Endothelial cell of umbilical vein (primary cell): ENCODE results near the gene TMEM52B. TPM values are rescaled to one million over a fixed set of nuclear protein-coding genes. Genes with fewer than 3 reads are reported as not detected.

Source experiments
- BruUV-seq: library from RNA; stranded (reverse); fragments of 400-500 nt; replicated peaks from 2 replicates; lab custom pipeline; 2021; lab: Mats Ljungman, UMichigan
- CTCF ChIA-PET: fragments of 300-600, 350-600 bp; sonication (Branson Sonifier 250); formaldehyde crosslinking; loops from one replicate; lab custom pipeline; 2021; ENCODE audit warnings: antibody characterized with exemption, inconsistent platforms; lab: Charles Lee
- POLR2A ChIA-PET: fragments of 300-600, 350-600 bp; sonication (Branson Sonifier 250); formaldehyde crosslinking; loops from one replicate; lab custom pipeline; 2021; ENCODE audit warnings: antibody characterized with exemption, inconsistent platforms; lab: Charles Lee
- DNase-seq: peaks from one replicate; pipeline ENCODE4 v3.0.0-alpha.2; 2011; ENCODE audit warnings: low read depth, low spot score
- FAIRE-seq: peaks from 2 replicates; lab custom pipeline; 2011; peaks lifted over from hg19 to GRCh38; lab: Jason Lieb, UNC
- H2AFZ ChIP-seq: 2 replicates; pipeline ENCODE4 v1.6.0; 2012; ENCODE audit warnings: low read depth, low read length, control low read depth, inconsistent platforms
- H3K27ac ChIP-seq: 2 replicates; pipeline ENCODE4 v1.5.1; 2011; ENCODE audit warnings: low read depth, mild to moderate bottlenecking, control low read depth, low read length, moderate library complexity; ENCODE audit not compliant: insufficient read depth
- H3K27me3 ChIP-seq, 2 experiments: 2 replicates each; pipeline versions ENCODE4 v1.6.0 to v1.6.1; 2011; ENCODE audit warnings: low read length in 2 of 2, mixed read lengths in 1 of 2; ENCODE audit not compliant: control insufficient read depth in 2 of 2, insufficient read depth in 2 of 2
- H3K36me3 ChIP-seq, 2 experiments: 2 replicates in 1 of 2; 3 replicates in 1 of 2; pipeline ENCODE4 v1.5.1; 2011; ENCODE audit warnings: low read length in 2 of 2, mild to moderate bottlenecking in 1 of 2, moderate library complexity in 1 of 2; ENCODE audit not compliant: control insufficient read depth in 2 of 2, insufficient read depth in 2 of 2; ENCODE audit errors: extremely low read depth in 1 of 2
- H3K4me1 ChIP-seq: 3 replicates; pipeline ENCODE4 v1.5.1; 2011; ENCODE audit warnings: mild to moderate bottlenecking, low read length; ENCODE audit not compliant: control insufficient read depth, insufficient read depth; ENCODE audit errors: extremely low read depth
- H3K4me2 ChIP-seq: 2 replicates; pipeline ENCODE4 v1.6.1; 2011; ENCODE audit warnings: low read length, control low read depth, mixed read lengths; ENCODE audit not compliant: insufficient read depth
- H3K4me3 ChIP-seq, 3 experiments: fragments of 200-600 bp in 1 of 3; sonication (generic), shearing (Covaris generic) in 1 of 3; replicated peaks in 1 of 3; 2 replicates each; pipeline ENCODE4 v1.5.1; 2011 to 2016; ENCODE audit warnings: control low read depth in 3 of 3, low read length in 3 of 3, mild to moderate bottlenecking in 2 of 3, inconsistent platforms in 1 of 3, low read depth in 1 of 3, moderate library complexity in 1 of 3; ENCODE audit not compliant: insufficient read depth in 1 of 3
- H3K79me2 ChIP-seq: 2 replicates; pipeline ENCODE4 v1.6.0; 2012; ENCODE audit warnings: low read length, inconsistent platforms; ENCODE audit not compliant: control insufficient read depth, insufficient read depth
- H3K9ac ChIP-seq: replicated peaks from 2 replicates; pipeline ENCODE3; 2011; ENCODE audit warnings: low read length, control low read depth; ENCODE audit not compliant: insufficient read depth; ENCODE audit errors: extremely low read depth
- H3K9me1 ChIP-seq: replicated peaks from 3 replicates; pipeline ENCODE4 v1.6.0; 2011; ENCODE audit warnings: mild to moderate bottlenecking, low read length; ENCODE audit not compliant: control insufficient read depth, insufficient read depth; ENCODE audit errors: extremely low read depth
- H3K9me3 ChIP-seq: replicated peaks from 2 replicates; pipeline ENCODE4 v1.5.1; 2012; ENCODE audit warnings: low read length, inconsistent platforms; ENCODE audit not compliant: control insufficient read depth, insufficient read depth
- H4K20me1 ChIP-seq: replicated peaks from 2 replicates; pipeline ENCODE3; 2011; ENCODE audit warnings: mild to moderate bottlenecking, low read length; ENCODE audit not compliant: control insufficient read depth, insufficient read depth; ENCODE audit errors: extremely low read depth
- GATA2 ChIP-seq: IDR thresholded peaks from 2 replicates; pipeline ENCODE4 v1.7.0; 2011; ENCODE audit warnings: low read depth, mild to moderate bottlenecking, moderate library complexity, mixed read lengths, low read length; ENCODE audit not compliant: insufficient read length, insufficient read depth
- JUN ChIP-seq: IDR thresholded peaks from 2 replicates; pipeline ENCODE4 v1.6.1; 2011; ENCODE audit warnings: borderline replicate concordance, low read depth; ENCODE audit not compliant: insufficient read length, insufficient read depth
- POLR2AphosphoS5 ChIP-seq: IDR thresholded peaks from 2 replicates; pipeline ENCODE4 v1.6.1; 2012; ENCODE audit warnings: low read depth, mild to moderate bottlenecking, control low read depth, low read length, moderate library complexity; ENCODE audit not compliant: insufficient read depth
- dilution Hi-C: fragments of 300-500 bp; cut with MboI; formaldehyde crosslinking; loops from one replicate; pipeline ENCODE4 v1.15.0; 2019; ENCODE audit warnings: low sequenced_read_pairs; ENCODE audit not compliant: extremely low pct_ligation_motif_present
- intact Hi-C: fragments of 100-400 bp; cut with micrococcal nuclease; formaldehyde crosslinking; loops from one replicate; pipeline ENCODE4 v1.10.0; 2022
- polyA plus RNA-seq, 4 experiments: library from polyadenylated mRNA; depleted of rRNA in 3 of 4; stranded (reverse) in 3 of 4; unstranded in 1 of 4; fragments of >200 nt; gene quantifications; 2 replicates each; pipeline versions ENCODE4 v1.2.1 to v1.2.3, GENCODE V29; 2011 to 2012; ENCODE audit warnings: missing spikeins in 1 of 4
- total RNA-seq: library from RNA; stranded (reverse); gene quantifications from 2 replicates; pipeline ENCODE4 v1.2.3, GENCODE V29; 2021
- TF ChIP-seq, protein P1 (sequence below), 2 donors: IDR thresholded peaks; 1 replicate in 1 of 2; 2 replicates in 1 of 2; pipeline ENCODE4 v1.5.1; 2011; ENCODE audit warnings: low read length in 2 of 2, mild to moderate bottlenecking in 2 of 2, moderate library complexity in 2 of 2, control low read depth in 1 of 2, inconsistent platforms in 1 of 2, low read depth in 1 of 2; ENCODE audit not compliant: insufficient read depth in 1 of 2; ENCODE audit errors: extremely low read depth in 1 of 2
- TF ChIP-seq, protein P2 (sequence below): IDR thresholded peaks from 2 replicates; pipeline ENCODE4 v1.6.1; 2011; ENCODE audit not compliant: insufficient read depth, insufficient read length

Gene TMEM52B
- total and polyA plus RNA-seq, 2 donors (not counting 3 experiments of a cell fraction or from before 2014, with no cell fraction given), result 0.24 TPM; not detected in 1

DNA sequence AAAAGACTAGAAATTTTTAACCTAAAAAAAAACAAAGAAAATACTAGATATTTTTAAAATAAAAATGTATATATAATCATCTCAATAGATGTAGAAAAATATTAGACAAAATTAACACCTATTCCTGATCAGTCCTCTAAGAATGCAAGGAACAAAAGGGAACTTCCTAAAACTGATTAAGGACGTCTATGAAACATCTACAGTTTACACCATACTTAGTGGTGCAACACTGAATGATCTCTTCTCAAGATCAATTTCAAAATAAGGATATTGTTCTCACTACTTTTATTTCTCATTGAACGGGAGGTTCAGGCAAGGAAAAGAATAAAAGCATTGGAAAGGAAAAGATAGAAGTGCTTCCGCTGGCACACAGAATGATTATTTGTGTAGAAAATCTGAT lies 22.9 kb upstream of the TMEM52B start:
- dilution Hi-C loops (no loop called here), intact Hi-C loops (loop anchor here (10.0 kb wide), 1 partner anchor 179 kb away; no protein-coding TSS in a partner anchor)
- Histone ChIP-seq H3K9me1 (no peaks in the 10 kb centered on the region), H3K4me2 (no peak overlapping the region), H2AFZ (no peak overlapping the region), H3K9ac (no peak overlapping the region), H3K36me3 (no peaks in the 10 kb centered on the region), H3K27me3 (peaks cover 3 to 5% of the 10 kb centered on the region in 2 experiments), H3K9me3 (no peaks in the 10 kb centered on the region), H3K4me1 (peaks cover 5% of the 10 kb centered on the region), H3K27ac (no peak overlapping the region), H3K4me3 (no peak overlapping the region), H4K20me1 (no peaks in the 10 kb centered on the region), H3K79me2 (no peaks in the 10 kb centered on the region)
- BruUV-seq, result no TSS peak
- DNase-seq (no peak), FAIRE-seq (no peak)
- ChIA-PET POLR2A (no interaction called here), CTCF (no interaction called here)
- TF ChIP-seq JUN, result no peak
- no peak for TF ChIP-seq POLR2AphosphoS5
- no peak for TF ChIP-seq GATA2
- TF ChIP-seq, protein P1, sequence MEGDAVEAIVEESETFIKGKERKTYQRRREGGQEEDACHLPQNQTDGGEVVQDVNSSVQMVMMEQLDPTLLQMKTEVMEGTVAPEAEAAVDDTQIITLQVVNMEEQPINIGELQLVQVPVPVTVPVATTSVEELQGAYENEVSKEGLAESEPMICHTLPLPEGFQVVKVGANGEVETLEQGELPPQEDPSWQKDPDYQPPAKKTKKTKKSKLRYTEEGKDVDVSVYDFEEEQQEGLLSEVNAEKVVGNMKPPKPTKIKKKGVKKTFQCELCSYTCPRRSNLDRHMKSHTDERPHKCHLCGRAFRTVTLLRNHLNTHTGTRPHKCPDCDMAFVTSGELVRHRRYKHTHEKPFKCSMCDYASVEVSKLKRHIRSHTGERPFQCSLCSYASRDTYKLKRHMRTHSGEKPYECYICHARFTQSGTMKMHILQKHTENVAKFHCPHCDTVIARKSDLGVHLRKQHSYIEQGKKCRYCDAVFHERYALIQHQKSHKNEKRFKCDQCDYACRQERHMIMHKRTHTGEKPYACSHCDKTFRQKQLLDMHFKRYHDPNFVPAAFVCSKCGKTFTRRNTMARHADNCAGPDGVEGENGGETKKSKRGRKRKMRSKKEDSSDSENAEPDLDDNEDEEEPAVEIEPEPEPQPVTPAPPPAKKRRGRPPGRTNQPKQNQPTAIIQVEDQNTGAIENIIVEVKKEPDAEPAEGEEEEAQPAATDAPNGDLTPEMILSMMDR (IDR thresholded peaks at IDR 0.05; ENCODE audit: extremely low read depth in 1 of 2, insufficient read depth in 1 of 2, low read depth in 1 of 2, low read length in 2 of 2), result no peak
- TF ChIP-seq, protein P2, sequence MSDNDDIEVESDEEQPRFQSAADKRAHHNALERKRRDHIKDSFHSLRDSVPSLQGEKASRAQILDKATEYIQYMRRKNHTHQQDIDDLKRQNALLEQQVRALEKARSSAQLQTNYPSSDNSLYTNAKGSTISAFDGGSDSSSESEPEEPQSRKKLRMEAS, result no peak
